ENCODE measurements around the gene ANO6.
"Not testable (repeated sequence)": the region's sequence is repeated elsewhere in the genome, so short reads cannot be mapped to it uniquely, and the experiment has no call there.

ANO6 gene

DNA sequence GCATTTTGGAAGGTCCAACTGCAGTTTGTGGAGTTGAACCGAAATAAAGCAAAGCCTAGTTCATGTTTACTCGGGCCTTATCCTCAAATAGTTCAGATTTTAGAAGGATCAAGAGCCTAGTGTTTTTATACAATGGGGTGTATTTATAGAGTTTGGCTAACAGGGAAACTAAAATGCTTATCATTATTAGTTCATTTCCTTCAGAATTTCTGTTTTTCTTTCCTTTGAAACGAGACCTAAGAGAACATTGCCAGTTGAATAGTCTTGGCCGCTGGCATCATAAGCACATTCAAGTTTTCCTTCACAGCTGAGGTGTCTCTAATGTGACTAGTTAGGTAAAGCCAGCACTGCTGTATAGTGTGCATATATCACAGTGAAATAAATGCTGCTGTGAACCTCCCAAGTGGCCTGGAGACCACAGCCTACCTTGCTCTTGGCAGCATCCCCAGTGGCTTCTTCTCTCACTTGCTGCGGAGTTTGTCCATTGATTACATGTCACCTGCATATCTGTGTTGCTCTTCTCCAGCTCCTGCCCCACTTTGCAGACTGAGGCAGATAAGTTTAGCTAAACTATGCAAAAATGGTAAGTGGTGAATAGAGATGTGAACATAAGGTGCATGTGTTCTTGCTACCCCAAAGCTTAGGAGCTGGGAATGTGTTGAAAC, 88.8 kb downstream of the ANO6 start:
- no peak for DNase-seq (ENCODE audit: low read depth, low spot score)

DNA sequence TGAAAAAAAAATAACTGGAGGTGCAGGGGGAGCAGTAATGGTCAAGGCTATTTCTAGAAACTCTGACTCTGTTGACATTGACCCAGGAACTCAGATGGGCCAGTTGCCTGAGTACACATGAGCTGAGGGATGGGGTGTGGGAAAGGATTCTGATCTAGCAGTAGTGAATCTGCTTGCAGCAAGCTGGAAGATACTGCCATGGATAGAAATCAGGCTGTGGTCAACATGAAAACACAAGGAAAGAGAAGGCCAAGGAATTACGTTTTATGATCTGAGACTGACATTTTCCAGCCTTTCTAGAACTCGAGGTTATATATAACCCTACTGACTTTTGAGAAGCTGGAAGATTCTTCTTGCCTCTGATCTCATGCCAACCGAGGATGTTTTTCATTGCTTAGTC, 90.0 kb downstream of the ANO6 start:
- no peak for DNase-seq (ENCODE audit: low read depth, low spot score)

DNA sequence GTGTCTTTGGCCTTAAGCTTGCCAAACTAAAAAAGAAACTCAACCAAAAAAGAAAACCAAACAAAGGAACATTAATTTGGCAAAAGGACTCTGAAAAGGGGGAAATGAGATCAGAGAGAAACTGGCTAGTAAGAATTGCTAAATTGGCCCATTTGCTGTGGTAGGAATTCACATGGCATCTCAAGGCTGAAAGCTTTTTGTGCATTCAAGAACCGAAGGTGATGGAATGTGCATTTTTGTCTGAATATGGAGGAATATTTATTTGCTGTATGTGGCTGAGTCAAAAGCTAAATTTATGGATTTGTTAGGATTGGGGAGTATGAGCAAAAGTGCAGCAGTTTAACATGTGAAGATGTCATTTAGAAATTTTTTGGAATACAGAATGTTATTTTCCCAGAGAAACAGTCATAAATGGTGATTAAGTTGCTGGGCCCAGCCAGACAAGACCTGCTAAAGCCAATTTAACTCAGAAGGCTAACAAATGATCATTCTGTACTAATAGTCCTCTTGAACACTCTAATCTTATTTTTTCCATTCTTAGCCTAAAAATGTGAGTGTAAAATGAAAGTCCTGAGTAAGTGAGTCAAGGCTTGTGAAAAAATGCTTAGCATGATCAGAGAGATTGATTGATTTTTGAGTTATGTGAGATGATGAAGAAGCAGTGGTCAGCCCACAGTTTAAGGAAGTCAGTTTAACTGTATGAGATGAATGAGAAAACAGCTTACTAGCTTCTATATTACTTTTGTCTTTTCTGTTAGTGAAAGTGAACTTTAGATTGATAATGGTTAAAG, 94.1 kb downstream of the ANO6 start:
- no peak for DNase-seq (ENCODE audit: low read depth, low spot score)

DNA sequence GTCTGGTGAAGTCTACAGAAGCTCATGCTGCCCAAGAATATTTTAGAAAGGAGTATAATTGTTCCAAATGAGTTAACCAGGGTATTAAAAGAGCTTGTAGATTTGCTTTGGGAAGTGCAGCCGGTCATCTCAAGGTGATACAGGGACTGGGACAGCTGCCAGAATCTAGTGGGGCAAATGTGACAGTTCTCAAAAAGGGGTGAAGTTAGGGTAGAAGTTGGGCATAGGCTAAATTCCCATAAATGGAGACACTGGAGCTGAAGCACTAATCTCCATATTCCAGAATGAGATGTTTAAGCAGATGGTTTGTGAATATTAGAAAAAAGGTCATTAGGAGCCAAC, 94.7 kb downstream of the ANO6 start:
- no peak for DNase-seq (ENCODE audit: low read depth, low spot score)

DNA sequence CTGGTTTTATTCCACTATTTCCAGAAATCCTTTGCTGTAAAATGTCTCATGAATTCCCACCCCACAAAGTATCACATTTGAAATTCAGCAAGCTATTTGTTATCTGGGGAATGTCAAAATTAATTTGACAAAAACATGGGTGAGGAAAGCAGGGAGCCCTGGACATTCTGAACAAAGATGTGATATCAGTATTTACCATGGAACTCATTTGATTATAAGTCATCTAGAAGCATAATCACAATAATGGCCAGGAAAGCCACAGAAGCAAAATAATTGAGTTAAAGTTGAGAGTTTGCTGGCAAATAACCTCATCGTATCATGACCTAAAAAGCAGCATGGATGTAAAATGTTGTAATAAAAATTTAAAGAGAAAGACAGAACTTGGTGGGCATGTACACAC, 96.1 kb downstream of the ANO6 start:
- DNase-seq (ENCODE audit: low read depth, low spot score) = no peak

DNA sequence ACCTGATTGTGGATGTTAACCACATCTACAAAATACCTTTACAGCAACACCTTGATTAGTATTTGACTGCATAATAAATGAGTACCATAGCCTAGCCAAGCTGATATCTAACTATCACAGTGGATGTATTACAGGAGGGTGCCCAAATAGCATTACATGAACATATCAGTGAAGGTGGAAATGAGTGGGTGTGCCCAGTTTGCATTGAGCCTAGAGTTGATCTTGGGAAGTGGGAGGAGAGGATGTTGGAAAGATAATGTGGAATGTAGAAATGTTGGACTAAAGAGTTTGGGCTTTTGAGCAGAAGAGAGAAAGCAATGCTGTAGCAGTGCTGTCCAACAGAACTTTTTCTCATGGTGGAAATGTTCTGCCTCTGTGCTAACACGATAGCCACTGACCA, 98.9 kb downstream of the ANO6 start:
- DNase-seq (ENCODE audit: low read depth, low spot score) = no peak

DNA sequence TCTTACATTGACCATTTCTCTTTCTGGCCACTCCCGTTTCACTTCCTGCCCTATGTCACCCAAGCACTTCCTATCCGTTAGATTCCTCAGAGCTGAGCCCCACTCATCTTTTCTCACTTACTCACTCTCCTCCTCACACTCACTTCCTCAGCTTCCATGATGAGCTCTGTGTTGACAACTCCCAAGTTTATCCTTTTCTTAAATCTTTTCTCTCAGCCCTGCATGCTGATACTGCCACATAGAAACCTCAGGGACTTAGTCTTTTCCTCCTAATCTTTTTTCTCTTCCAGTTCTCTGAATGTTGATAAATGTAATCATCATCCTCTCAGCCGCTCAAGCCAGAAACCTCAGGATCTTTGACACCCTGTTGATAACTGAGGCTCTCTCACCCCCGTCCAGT, 99.6 kb downstream of the ANO6 start:
- DNase-seq (ENCODE audit: low read depth, low spot score) = no peak

DNA sequence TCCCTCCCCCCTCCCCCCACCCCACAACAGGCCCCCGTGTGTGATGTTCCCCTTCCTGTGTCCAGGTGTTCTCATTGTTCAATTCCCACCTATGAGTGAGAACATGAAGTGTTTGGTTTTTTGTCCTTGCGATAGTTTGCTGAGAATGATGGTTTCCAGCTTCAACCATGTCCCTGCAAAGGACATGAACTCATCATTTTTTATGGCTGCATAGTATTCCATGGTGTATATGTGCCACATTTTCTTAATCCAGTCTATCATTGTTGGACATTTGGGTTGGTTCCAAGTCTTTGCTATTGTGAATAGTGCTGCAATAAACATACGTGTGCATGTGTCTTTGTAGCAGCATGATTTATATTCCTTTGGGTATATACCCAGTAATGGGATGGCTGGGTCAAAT, 101.4 kb downstream of the ANO6 start:
- not testable (repeated sequence) for DNase-seq (ENCODE audit: low read depth, low spot score)

DNA sequence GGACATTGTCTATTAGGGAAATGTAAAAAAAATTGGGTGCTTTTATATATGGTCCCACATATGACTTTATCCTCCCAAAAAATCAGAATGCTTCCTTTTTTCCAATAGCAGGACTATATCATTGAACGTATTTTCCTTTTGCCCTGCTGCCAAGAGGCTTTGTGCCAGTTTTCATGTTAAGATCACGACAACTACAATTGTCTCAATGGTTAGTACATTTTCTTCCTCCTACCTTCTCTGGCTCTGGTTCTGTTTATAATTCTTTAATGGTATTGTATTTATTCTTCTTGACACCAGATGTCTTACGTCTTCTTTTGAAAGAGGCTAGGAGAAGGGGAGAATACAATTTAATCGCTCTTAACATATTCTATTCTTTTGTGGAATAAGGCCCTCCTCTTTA, 106.9 kb downstream of the ANO6 start:
- DNase-seq (ENCODE audit: low read depth, low spot score) = no peak

DNA sequence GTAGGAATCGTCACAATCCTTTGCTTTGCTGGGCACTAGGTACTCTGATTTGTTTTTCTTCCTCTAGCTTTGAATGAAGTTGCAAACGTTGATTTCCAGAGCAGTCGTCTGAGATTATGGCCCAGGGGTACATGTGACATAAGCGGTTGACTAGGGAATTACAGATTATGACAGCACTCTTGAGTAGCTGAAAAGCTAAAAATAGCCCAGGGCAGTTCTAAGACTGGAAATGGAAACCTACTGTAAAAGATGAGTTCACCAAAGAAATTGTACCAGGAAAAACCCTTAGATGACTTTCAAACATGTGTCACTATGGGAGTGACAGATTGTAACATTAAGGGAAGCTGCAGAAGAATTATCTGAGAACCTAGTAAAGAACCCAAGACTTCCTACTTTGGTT, 108.5 kb downstream of the ANO6 start:
- DNase-seq (ENCODE audit: low read depth, low spot score) = no peak

DNA sequence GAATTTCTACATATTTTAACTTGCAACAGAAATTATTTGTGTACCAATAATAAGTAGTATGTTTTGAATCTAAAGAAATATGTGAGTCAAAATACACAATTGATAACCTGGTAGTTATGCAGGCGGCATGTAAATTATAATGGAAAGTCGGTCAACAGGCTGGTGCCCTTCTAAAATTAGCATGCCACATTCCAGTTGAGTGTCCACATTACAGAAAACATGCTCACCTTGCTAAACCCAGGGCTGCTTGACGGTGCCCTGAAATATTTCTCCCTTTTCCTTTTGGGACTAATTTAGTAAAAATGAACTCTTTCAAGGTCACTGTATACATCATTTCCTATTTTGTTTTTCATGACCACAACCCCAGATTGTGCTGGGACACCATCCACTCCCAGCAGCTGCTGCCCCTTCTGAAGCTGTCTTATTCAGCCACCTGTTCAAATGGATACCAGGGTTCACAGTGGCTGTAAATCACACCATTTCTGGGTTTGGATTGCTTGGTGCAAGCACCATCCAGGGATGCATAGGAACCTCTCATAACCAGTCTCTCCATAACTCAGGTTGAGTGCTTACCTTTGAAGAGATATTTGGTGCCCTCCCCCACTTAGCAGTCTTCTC, 110.6 kb downstream of the ANO6 start:
- no peak for DNase-seq (ENCODE audit: low read depth, low spot score)

DNA sequence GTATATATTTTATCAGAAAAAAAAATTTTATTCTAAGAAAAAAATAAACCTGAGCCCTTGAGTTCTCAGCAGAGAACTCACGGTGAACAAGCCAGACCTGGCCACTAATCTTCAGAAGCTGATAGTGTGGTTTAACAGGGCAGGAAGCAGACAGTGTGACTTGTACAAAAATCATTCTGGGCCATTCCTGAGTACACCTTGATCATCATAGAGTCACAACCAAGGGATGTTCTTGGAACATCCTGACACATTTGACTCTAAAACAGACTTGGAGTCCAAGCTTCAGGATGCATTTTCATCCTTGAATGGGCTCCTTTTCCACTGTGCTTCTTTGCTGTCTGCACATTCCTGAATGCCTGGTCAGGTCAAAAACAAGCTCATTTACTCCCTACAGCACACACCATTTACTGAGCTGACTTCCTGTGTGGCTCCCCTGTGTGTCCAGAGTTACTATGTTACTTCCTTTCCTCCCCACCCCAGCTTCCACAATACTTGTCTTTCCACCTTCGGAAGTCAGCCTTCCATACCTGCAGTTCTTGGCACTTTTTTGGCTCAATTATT, 112.0 kb downstream of the ANO6 start:
- no peak for DNase-seq (ENCODE audit: low read depth, low spot score)

DNA sequence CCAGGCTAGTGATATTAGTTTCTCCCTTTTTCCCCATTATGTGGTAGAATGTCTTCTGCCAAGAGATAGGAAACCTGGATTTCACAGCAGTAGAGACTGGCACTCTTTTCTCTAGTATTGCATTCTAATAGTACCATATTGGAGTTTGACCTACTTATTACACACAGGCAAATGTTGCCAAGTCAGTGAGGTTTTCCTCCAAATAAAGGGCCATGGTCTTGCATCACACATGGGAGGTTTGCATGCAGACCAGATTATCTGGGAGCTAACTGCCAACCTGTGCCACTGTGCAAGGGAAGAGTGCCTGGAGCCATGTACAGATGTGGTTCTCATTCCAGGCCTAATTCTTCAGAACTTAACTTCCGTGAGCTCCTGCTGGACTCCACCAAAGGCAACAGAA, 113.3 kb downstream of the ANO6 start:
- no peak for DNase-seq (ENCODE audit: low read depth, low spot score)

DNA sequence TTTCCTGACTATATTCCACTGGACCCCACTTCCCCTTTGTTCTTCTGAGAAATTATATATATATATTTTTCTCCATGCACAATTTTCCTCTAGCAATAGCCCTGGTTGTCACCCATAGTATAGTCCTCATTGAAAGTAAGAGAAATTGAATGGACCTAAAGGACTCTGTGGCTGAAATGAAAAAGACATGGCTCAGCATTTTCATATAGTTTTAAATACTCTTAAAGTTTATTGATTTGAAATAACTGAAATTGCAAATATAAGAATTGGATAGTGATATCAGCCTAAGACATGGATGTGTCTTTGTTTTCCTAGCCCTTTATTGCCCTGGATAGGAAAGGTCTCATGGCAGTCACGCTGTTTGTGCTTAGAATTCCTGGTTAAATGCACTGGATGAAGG, 113.8 kb downstream of the ANO6 start:
- no peak for DNase-seq (ENCODE audit: low read depth, low spot score)

DNA sequence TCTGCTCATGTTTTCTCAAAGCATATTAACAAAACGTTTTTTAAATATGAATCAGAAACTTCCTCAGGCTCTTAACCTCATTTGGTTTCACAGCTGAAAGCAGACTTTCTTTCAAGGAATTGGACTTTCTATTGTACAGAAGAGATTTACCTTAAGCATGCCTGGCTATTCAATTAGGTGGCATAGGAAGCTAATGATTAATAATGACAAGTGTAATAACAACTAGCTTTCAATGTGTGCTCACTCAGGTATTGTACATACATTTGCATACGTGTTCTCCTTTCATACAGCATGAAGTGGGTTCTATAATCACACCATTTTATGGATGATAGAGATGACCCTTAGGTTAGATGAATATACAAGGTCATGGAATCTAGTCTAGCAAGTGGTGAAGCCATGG, 115.7 kb downstream of the ANO6 start:
- DNase-seq (ENCODE audit: low read depth, low spot score) = no peak

DNA sequence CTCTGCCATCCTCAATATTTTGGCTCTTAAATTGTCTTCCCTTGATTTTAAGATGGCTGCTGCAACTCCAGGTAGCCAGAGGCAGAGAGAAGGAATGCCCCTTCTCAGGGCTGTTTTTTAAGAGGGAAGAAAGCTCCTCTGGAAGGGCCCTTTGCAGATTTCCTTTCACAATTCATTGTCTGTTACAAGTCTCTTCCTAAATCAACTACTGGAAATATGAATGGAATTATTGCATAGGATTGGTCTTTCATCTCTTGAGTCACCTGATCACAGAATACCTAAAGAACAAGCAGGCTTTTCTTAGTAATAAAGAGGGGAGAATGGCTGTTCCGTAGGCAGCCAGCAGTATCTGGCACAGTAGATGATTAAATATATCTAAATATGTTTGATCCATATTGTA, 118.5 kb downstream of the ANO6 start:
- no peak for DNase-seq (ENCODE audit: low read depth, low spot score)

DNA sequence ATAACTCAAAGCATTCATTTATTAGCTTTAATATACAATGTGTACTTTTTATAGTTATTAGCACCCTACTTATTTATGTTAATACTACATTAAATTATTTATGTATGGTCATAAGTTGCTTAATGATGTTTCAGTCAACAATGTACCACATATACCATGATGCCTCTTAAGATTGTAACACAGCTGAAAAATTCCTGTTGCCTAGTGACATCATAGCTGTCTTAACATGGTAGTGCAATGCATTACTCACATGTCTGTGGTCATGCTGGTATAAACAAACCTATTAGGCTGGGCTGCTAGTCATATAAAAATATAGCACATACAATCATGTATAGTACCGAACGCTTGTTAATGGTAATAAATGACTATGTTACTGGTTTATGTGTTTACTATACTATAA, 120.4 kb downstream of the ANO6 start:
- DNase-seq (ENCODE audit: low read depth, low spot score) = peak; percentile 40

DNA sequence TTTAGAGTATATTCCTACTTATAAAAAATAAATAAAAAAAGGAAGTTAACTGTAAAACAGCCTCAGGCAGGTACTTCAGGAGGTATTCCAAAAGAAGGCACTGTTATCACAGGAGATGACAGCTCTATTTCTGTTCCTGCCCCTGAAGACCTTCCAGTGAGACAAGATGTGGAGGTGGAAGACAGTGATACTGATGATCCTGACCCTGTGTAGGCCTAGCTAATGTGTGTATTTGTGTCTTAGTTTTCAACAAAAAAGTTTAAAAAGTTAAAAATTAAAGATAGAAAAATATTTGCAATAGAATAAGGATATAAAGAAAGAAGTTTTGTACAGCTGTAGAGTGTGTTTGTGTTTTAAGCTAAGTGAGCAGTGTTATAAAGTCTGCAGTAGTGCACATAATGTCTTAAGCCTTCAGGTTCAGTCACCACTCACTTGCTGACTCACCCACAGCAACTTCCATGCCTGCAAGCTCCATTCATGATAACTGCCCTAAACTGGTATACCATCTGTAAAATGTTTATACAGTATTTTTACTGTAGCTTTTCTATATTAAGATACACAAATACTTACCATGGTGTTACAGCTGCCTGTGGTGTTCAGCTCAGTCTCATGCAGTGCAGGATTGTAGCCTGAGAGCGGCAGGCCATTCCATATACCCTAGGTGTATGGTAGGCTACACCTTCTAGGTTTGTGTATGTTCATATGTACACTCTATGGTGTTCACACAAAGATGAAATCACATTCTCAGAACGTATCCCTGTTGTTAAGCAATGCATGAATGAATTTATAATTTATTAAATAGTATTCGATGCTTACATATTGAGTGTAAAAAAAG, 121.1 kb downstream of the ANO6 start:
- DNase-seq (ENCODE audit: low read depth, low spot score) = peak; percentile 67

DNA sequence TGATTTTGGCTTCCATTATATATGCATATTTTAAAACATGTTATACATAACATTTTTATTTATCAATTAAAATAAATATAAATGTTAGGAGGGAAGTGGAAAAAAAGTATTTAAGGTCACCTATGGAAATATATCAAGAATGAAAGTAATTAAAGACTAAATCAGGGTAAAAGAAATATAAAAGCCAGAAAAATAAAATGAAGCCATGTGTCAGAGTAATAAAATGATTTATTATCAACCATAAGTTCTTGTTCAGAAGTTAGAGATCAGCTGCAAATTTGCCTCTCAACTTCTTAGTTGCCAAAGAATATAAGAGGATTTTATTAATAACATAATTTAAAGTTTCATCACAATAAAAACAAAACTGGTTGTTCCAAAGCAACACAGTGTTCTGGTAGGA, 121.9 kb downstream of the ANO6 start:
- DNase-seq (ENCODE audit: low read depth, low spot score) = no peak

DNA sequence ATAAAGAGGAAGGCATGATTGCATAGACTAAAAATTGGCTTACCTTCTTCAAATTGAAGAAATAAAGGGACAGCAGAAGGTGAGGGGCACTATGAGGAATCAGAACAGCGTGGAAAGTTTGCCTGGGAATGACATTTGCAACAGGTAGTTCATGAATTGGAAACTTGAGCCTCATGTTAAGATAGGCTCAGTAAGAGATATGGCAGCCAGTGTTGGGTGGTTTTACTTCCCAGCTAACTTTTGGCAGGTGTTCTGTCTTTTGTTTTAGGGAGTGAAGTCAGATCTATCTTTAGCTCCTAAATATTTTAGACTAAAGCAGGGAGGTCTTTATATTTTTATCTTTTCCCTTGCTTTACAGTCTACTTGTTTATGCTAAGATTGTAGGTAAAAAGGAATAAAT, 122.4 kb downstream of the ANO6 start:
- DNase-seq (ENCODE audit: low read depth, low spot score) = no peak

DNA sequence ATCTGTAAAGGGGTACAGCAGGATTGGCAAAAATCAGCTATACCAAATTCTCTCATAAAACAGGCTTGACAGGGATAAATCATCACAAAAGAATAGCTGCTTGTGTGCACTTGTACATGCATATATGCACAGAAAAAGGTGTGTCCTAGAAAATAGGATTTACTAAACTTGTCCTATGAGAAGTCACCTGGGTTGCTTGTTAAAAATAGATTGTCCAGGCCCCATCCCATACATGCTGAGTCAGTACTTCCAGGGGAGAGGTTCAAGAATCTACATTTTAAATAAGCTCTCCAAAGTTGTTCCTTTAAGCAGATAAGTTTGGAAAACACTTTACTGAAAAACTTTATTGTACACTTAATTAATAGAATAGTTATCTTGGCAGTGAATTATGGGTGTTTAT, 123.1 kb downstream of the ANO6 start:
- no peak for DNase-seq (ENCODE audit: low read depth, low spot score)

DNA sequence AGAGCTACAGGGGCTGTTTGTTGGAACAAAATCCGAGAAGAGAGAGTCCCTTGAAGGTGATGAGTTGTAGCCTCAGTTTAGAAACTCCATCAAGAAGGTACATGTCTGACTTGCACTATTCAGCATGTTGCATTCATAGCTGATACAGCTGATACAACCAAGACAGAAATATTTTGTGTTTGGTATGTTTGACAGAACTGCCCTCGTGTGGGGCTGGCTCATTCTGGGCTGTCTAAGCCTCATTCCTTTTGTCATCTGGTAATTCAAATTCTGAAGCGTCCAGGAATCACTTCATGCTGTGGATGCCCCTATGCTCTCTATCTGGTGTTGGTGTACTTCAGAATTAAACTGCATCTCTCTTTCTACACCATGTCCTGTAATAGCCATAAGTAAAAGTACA, 126.3 kb downstream of the ANO6 start:
- DNase-seq (ENCODE audit: low read depth, low spot score) = no peak
